OCI-LY7 (cell line): Measurements from ENCODE around the gene ZNF628. TPM values are rescaled to one million over a fixed set of nuclear protein-coding genes. Genes with fewer than 3 reads are reported as not detected.
A peak's percentile ranks its signal among the peaks of the same experiment; 100 is the strongest.

Experiments used
- BruUV-seq: library from RNA; stranded (reverse); fragments of 400-500 nt; replicated peaks from 2 replicates; lab custom pipeline; 2021; lab: Mats Ljungman, UMichigan
- CTCF ChIA-PET: fragments of 300-600 bp; sonication (Branson Sonifier 250); formaldehyde crosslinking; loops from one replicate; lab custom pipeline; 2022; ENCODE audit warnings: antibody characterized with exemption; ENCODE audit not compliant: unreplicated experiment; lab: Charles Lee
- POLR2A ChIA-PET: fragments of 300-600 bp; sonication (Branson Sonifier 250); formaldehyde crosslinking; loops from one replicate; lab custom pipeline; 2022; ENCODE audit warnings: antibody characterized with exemption; lab: Charles Lee
- DNase-seq: peaks from one replicate; pipeline ENCODE4 v3.0.0-alpha.2; 2015; ENCODE audit warnings: low spot score
- H2AFZ ChIP-seq: fragments of 200-600 bp; sonication (generic), shearing (Covaris generic); 2 replicates; pipeline ENCODE4 v1.6.1; 2014; ENCODE audit warnings: mild to moderate bottlenecking, antibody characterized with exemption, low read length, moderate library complexity
- H3K27ac ChIP-seq: fragments of 200-600 bp; sonication (generic); 2 replicates; pipeline ENCODE4 v1.5.1; 2014; ENCODE audit warnings: mixed run types, low read depth, mild to moderate bottlenecking, moderate library complexity, low read length, inconsistent platforms; ENCODE audit not compliant: poor library complexity, severe bottlenecking
- H3K36me3 ChIP-seq: fragments of 200-600 bp; sonication (generic); 2 replicates; pipeline ENCODE4 v1.6.1; 2014; ENCODE audit warnings: mild to moderate bottlenecking, antibody characterized with exemption, low read length, moderate library complexity, mixed read lengths; ENCODE audit not compliant: insufficient read depth
- H3K4me1 ChIP-seq: fragments of 200-600 bp; sonication (generic); 2 replicates; pipeline ENCODE4 v1.5.1; 2014; ENCODE audit warnings: mild to moderate bottlenecking, low read length; ENCODE audit not compliant: insufficient read depth, poor library complexity, severe bottlenecking
- H3K4me2 ChIP-seq: fragments of 200-600 bp; sonication (generic); 2 replicates; pipeline ENCODE4 v1.6.1; 2014; ENCODE audit warnings: mild to moderate bottlenecking, low read length
- H3K4me3 ChIP-seq: fragments of 200-600 bp; sonication (generic); 2 replicates; pipeline ENCODE4 v1.5.1; 2014; ENCODE audit warnings: mild to moderate bottlenecking, low read depth, low read length; ENCODE audit not compliant: poor library complexity, severe bottlenecking
- H3K79me2 ChIP-seq: fragments of 200-600 bp; sonication (generic); 2 replicates; pipeline ENCODE4 v1.6.1; 2016; ENCODE audit warnings: low read depth, mild to moderate bottlenecking, low read length, moderate library complexity, mixed read lengths; ENCODE audit not compliant: insufficient read depth
- H3K9me2 ChIP-seq: fragments of 200-600 bp; sonication (generic); 2 replicates; pipeline ENCODE4 v1.6.1; 2016; ENCODE audit warnings: mild to moderate bottlenecking, low read length, mixed read lengths; ENCODE audit not compliant: insufficient read depth
- H3K9me3 ChIP-seq: fragments of 200-600 bp; sonication (generic); 2 replicates; pipeline ENCODE4 v1.6.1; 2014; ENCODE audit warnings: mild to moderate bottlenecking, mixed run types, low read length, mixed read lengths
- H4K20me1 ChIP-seq: fragments of 200-600 bp; sonication (generic); 2 replicates; pipeline ENCODE4 v1.6.1; 2014; ENCODE audit warnings: mild to moderate bottlenecking, antibody characterized with exemption, low read length, moderate library complexity, mixed read lengths; ENCODE audit not compliant: insufficient read depth
- EZH2phosphoT487 ChIP-seq: fragments of 200-600 bp; sonication (generic); IDR thresholded peaks from 2 replicates; pipeline ENCODE4 v1.6.1; 2018; ENCODE audit warnings: low read depth, borderline replicate concordance, mild to moderate bottlenecking, mixed run types, antibody characterized with exemption, low read length, moderate library complexity, mixed read lengths
- intact Hi-C: fragments of 100-400 bp; cut with micrococcal nuclease; formaldehyde crosslinking; loops from one replicate; pipeline ENCODE4 v1.10.0; 2022; ENCODE audit not compliant: unreplicated experiment
- total RNA-seq, 2 experiments: library from RNA; depleted of rRNA in 1 of 2; stranded (reverse); fragments of >200 nt in 1 of 2; shearing (Covaris generic) in 1 of 2; gene quantifications; 2 replicates each; pipeline ENCODE4 v1.2.3, GENCODE V29; 2014 to 2022
- TF ChIP-seq, protein P1 (sequence below): fragments of 200-600 bp; sonication (generic); conservative IDR thresholded peaks from 2 replicates; pipeline ENCODE4 v1.5.1; 2014; ENCODE audit warnings: mild to moderate bottlenecking, antibody characterized with exemption, low read length, moderate library complexity, mixed read lengths

ZNF628 gene
- total RNA-seq, 2 experiments from 2014 or later = 5.2 to 10.6 TPM

DNA sequence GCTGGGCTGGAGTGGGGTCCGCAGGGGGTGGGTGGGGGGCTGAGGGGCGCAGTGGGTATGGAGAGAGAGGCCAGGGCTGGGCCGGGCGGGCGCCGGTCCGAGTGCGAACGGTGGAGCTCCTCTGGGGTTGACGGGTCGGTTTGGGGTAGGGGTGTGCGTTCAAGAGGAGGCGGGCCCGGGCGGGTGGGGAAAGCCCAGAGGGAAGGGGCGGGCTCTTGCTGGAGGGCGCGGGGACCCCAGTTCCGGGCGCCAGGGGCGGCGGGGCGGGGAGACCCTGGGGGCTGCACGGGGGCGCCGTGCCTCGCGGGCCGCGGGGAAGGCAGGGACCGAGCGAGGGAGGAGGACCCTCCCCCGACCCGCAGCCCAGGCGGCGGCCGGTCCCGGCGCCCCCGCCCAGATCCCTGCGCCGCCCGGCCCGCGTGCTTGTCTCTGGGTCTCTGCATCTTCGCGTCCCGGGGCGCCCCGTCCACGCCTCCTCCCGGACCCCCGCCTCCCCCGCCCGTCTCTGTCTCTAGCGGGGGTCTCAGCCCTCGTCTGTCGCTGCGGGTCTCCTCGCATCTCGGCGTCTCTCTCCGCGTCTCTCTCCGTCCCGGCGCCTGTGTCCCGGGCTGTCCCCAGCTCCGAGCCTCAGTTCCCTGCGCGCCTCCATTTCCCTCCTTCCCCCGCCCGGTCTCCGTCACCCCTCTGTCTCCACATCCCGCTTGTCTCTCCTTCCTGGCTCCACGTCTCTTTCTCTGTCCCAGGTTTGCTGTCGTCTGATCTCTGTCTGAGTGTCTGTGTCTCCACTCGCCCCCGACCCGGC, 25.1 kb upstream of the ZNF628 start:
- no peak for DNase-seq
- no peaks in the 10 kb centered on the region for H4K20me1 ChIP-seq
- no peak overlapping the region for H2AFZ ChIP-seq
- no peaks in the 10 kb centered on the region for H3K9me2 ChIP-seq
- H3K4me1 ChIP-seq = no peaks in the 10 kb centered on the region
- no peaks in the 10 kb centered on the region for H3K9me3 ChIP-seq
- H3K4me3 ChIP-seq = no peak overlapping the region
- peaks cover 15% of the 10 kb centered on the region for H3K36me3 ChIP-seq
- BruUV-seq = no TSS peak
- TF ChIP-seq, protein P1, sequence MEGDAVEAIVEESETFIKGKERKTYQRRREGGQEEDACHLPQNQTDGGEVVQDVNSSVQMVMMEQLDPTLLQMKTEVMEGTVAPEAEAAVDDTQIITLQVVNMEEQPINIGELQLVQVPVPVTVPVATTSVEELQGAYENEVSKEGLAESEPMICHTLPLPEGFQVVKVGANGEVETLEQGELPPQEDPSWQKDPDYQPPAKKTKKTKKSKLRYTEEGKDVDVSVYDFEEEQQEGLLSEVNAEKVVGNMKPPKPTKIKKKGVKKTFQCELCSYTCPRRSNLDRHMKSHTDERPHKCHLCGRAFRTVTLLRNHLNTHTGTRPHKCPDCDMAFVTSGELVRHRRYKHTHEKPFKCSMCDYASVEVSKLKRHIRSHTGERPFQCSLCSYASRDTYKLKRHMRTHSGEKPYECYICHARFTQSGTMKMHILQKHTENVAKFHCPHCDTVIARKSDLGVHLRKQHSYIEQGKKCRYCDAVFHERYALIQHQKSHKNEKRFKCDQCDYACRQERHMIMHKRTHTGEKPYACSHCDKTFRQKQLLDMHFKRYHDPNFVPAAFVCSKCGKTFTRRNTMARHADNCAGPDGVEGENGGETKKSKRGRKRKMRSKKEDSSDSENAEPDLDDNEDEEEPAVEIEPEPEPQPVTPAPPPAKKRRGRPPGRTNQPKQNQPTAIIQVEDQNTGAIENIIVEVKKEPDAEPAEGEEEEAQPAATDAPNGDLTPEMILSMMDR = no peak
- no peak for TF ChIP-seq EZH2phosphoT487
- CTCF ChIA-PET = no interaction called here
- no peaks in the 10 kb centered on the region for H3K79me2 ChIP-seq
- intact Hi-C loops = no loop called here
- peak overlapping the region; percentile 16; the same call in 1 of the 2 replicates for H3K4me2 ChIP-seq
- H3K27ac ChIP-seq = no peak overlapping the region
- POLR2A ChIA-PET = no interaction called here

DNA sequence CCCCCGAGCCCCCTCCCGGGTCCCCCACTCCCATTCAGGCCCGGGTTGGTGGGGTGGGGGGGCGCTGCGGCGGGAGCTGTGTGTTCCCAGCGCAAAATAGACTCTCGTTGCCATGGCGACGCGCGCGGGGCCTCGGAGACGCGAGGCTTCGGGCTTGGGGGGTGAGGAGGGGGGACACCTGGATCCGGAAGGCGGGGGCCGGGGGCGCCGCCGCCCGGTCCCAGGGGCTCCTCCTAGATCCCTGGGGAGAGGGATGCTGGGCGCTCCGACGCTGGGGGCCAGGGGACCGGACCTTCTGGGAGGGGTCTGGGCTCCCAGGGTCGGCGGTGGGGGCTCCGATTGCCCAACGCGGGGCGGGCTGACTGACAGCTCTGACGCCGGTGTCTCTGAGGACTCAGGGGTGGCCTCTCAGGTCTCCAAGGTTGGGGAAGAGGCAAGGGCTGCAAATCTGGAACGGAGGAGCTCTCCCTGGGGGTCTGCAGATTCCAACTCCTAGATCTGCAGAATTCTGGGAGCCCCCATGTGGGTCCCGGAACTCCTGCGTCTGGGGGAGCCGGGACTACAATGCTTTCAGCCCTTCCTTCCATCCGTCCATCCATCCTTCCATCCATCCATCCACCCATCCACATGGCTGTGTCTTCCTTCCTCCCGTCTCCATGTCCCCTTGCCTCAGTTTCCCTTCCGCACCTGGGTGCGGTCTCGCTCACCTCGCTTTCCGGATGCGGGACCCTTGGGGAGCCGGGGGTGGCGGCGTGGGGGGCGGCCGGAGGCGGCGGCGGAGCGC, 24.3 kb upstream of the ZNF628 start:
- Histone ChIP-seq H3K4me1 (no peaks in the 10 kb centered on the region), H4K20me1 (no peaks in the 10 kb centered on the region), H3K27ac (no peak overlapping the region), H3K79me2 (no peaks in the 10 kb centered on the region), H3K36me3 (peaks cover 15% of the 10 kb centered on the region), H3K9me2 (no peaks in the 10 kb centered on the region), H3K4me3 (no peak overlapping the region), H3K9me3 (no peaks in the 10 kb centered on the region), H3K4me2 (peak overlapping the region; percentile 26; the same call in 1 of the 2 replicates), H2AFZ (no peak overlapping the region)
- ChIA-PET CTCF (no interaction called here), POLR2A (no interaction called here)
- TF ChIP-seq EZH2phosphoT487 = no peak
- TF ChIP-seq, protein P1 = no peak
- DNase-seq = no peak
- BruUV-seq = no TSS peak
- intact Hi-C loops = no loop called here
